IPS-NIHi11 (cell line): ENCODE data around the gene VRTN.
"Not testable (repeated sequence)": the region's sequence is repeated elsewhere in the genome, so short reads cannot be mapped to it uniquely, and the experiment has no call there.

ENCODE experiments used
- DNase-seq: peaks from one replicate; pipeline ENCODE4 v3.0.0; 2012; ENCODE audit warnings: mixed read lengths, low spot score

VRTN gene, protein sequence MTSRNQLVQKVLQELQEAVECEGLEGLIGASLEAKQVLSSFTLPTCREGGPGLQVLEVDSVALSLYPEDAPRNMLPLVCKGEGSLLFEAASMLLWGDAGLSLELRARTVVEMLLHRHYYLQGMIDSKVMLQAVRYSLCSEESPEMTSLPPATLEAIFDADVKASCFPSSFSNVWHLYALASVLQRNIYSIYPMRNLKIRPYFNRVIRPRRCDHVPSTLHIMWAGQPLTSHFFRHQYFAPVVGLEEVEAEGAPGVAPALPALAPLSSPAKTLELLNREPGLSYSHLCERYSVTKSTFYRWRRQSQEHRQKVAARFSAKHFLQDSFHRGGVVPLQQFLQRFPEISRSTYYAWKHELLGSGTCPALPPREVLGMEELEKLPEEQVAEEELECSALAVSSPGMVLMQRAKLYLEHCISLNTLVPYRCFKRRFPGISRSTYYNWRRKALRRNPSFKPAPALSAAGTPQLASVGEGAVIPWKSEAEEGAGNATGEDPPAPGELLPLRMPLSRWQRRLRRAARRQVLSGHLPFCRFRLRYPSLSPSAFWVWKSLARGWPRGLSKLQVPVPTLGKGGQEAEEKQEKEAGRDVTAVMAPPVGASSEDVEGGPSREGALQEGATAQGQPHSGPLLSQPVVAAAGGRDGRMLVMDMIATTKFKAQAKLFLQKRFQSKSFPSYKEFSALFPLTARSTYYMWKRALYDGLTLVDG

DNA sequence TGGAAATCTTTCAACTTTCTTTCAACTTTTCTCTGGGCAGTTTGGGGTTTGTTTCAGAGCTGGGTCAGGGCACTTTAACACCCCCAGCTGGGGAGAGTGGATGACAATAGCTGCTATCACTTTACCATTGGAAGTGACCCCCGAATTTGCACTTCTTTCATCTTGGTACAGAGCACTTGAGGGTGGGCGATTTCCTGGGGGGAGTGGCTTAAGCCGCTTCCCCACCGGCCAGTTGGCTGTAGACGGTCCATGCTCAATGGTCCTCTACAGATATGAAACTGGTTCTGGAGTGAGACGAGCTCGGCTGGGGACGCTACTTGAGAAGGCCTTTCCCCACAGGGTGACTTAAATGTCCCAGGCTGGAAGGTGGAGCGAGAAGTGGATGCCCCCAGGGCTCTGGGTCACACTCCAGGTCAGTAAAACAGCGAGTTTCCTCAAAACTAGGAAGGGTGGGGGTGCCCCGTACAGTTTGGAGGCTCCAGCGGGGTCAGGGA lies at the start of gene VRTN:
VRTN (plus strand) TSS at position 231 of the 494 bp plus-strand sequence. CDS start 8,313 bp downstream, outside the sequence.
- DNase-seq, result peak; percentile 59

DNA sequence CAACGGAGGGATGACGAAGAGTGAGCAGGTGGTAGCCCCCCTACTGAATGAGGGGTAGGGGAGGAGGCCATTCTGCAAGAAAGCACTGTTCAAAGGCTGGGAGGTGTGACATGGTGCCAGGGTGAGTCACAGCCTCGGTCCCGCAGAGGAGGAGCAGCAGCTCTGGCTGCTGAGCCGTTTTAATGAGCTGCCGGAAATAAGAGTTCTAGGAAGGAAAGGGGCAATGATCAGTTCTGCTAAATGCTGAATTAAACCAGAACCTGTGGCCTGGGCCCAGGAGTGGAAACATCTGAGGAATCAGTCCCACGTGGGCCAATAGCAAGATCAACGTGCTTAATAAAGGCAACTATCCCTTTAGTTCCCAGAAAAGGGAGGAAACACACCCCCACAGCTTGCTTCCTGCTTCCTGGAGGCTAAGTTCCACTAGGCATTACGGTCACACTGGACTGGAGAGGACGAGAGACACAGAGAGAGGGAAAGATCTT lies 49.2 kb upstream of the VRTN start:
- no peak for DNase-seq

DNA sequence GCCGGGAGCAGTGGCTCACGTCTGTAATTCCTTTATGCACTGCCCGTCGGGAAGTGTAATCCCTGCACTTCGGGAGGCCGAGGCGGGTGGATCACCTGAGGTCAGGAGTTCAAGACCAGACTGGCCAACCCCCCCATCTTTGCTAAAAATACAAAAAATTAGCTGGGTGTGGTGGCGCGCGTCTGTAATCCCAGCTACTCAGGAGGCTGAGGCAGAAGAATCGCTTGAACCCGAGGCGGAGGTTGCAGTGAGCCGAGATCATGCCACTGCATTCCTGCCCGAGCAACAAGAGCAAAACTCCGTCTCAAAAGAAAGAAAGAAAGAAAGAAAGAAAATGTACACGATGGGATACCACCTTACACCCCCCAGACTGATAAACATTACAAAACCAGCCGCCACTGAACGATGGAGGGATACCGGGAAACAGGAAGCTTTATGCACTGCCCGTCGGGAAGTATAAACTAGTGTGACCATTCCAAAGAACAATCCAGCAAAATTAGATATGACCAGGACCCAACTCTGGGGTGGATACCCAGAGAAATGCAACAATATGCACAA lies 46.6 kb upstream of the VRTN start:
- DNase-seq, result no peak

DNA sequence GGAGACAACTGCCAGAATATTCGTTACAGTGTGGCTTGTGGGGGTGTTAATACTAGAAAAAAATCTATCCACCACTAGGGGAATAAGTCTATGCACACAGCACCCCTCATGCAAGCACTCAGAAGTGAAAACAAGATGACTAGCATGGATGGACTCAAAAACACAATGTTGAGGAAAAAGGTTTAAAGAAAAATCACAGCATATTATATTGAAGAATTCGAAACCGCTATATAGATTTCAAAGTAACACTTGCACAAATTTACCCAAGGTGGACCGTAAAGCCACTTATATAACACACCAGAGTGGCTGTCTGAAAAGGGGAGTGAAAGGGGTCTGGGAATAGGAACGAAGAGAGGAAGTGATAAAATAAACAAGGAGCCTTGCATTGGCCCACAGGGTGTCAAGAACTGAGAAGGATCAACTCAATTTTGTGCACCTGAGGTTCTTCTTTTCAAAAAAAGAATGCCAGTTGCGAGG lies 46.1 kb upstream of the VRTN start:
- peak; percentile 40 for DNase-seq

DNA sequence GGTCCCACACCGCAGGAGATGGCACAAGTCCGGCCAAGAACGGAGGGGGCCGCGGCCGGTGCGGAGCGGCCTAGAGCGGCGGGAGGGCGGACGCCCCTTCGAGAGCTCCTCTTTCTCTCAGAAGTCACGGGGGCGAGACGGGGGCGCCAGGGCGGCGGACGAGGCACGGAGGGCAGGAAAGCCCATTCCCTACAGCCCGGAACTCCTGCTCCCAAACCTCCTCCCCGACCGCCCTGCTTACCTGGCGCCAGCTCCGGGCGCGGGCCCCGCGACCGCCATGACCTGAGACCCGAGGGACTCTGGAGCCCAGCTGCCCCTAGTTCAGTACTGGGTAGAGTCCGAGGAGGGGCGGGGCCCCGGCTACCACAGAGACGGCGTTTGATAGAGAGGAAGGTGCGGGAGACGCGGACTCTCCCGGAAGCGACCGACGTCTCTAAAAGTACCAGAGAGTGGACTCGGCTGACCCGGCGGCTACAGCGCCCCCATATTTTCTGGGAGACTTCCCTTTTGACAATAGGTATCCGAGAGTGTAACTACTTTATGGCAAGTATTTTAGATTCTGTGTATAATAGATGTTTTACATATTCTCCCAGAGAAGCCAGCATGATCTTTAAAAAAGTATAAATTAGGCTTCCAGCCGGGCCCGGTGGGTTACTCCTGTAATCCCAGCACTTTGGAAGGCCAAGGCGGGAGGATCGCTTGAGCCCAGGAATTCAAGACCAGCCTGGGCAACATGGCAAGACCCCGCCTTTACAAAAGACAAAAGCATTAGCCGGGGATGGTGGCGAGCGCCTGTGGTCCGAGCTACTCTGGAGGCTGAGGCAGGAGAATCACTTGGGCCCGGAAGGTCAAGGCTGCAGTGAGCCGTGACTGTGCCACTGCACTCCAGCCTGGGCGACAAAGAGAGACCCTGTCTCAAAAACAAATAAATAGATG lies 45.4 kb upstream of the VRTN start, which contains the start of gene ABCD4:
ABCD4 (minus strand) TSS at position 301 of the 936 bp plus-strand sequence; CDS start at position 279, 22 bp downstream.
- DNase-seq, result peak; percentile 94

DNA sequence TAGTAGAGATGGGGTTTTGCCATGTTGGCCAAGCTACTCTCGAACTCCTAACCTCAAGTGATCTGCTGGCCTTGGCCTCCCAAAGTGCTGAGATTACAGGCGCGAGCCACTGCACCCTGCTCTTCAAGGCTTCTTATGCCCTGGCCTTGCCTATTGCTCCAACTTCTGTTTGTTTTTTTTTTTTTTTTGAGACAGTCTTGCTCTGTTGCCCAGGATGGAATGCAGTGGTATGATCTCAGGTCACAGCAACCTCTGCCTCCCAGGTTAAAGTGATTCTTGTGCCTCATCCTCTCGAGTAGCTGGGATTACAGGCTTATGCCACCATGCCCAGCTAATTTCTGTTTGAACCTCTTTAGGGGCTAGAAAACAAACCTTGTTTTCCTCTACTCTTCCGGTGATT lies 39.6 kb upstream of the VRTN start:
- no peak for DNase-seq

DNA sequence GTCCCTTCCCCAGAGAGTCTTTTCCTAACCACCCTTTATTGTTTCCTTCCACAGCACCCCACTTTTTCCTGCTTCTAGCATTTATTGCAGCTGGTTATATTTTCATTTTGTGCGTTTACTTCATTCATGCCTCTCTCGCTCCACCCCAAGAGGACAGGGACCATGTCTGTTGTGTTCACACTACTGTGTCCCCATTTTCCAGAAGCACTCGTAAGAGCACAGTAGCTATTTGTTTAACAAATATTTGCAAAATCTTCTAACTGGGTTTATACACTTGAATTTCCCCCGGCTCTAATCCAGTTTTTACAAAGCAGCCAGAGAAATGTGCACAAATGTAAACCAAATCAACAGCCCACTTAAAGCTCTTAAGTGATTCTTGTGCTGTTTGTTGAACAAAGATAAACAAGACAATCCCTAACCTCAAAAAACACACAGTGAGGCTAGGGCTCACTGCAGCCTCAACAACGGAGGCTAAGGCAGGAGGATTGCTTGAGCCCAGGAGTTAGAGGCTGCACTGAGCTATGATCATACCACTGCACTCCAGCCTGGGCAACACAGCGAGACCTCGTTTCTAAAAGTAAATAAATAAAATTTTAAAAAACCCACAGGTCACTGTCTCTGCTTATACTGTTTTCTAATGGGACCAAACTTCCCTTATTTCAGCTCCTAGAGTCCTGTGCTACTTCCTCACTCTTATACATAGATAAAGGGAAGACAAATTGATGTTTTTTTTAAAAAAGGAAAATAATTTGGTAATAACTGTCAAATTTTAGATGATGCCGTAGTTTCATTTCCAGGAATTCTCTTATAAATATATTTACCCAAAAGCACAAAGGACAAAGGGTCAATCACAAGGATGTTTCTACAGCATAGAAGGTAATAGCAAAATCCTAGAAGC lies 38.9 kb upstream of the VRTN start:
- no peak for DNase-seq

DNA sequence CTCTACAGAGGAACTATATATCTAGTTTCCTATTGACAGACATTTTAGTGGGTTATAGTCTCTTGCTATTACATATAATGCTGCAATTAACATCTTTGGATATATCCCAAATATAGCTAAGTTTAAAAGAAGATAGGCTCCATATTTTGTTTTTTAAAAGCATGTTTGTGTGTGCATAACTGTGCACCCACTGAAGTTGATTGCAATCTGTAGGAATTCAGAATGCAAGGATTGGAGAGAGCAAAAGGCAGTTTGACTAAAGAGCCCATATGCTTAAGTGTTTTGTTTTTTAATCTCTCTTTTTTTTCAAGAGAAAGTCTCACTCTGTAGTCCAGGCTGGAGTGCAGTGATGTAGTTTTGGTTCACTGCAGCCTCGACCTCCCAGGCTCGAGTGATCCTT lies 36.1 kb upstream of the VRTN start:
- no peak for DNase-seq

DNA sequence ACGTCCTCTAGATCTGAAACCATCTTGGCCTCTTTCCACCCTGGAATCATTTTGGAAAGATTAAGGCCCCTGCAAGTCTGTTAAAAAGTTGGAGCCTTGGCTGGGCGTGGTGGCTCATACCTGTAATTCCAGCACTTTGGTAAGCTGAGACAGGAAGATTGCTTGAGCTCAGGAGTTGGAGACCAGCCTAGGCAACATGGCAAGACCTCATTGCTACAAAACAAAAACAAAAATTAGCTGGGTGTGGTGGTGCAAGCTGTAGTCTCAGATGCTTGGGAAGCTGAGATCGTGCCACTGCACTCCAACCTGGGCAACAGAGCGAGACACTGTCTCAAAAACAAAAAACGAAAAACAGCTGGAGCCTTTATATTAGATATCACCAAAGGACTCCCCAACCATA lies 34.7 kb upstream of the VRTN start:
- DNase-seq, result no peak

DNA sequence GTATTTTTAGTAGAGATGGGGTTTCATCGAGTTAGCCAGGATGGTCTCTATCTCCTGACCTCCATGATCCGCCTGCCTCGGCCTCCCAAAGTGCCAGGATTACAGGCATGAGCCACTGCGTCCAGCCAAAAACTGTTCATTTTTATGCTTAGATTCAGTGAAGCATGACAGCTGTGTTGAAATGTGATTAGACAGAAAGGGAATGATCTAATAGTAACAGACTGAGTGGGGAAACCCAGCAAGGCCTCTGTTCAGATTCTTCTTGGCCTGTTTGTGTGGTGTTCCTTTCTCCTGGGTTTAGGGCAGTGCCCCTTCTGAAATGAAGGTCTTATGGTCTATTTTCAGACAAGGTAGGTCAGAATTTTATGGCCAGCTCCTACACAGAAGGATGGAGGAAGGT lies 33.7 kb upstream of the VRTN start:
- no peak for DNase-seq

DNA sequence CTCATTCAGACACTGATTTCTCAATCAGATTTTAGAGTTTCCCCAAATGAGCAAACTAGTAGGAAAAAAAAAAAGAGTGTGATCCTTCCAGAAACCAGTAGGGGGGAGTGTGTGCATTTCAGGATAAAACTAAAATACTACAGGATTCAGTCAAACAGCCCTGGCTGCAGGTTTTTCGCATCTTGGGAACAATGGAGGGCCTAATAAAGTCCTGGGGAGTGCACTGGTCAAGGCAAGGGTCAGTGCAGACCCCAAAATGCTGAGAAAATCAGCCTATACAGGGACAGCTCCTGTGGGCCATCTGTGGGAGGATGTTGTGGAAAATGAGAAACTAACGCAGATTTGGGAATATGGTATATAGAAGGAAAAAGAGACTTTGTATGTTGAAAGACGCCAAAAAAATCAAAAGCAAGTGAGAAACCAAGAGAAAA lies 23.3 kb upstream of the VRTN start:
- DNase-seq, result peak; percentile 68

DNA sequence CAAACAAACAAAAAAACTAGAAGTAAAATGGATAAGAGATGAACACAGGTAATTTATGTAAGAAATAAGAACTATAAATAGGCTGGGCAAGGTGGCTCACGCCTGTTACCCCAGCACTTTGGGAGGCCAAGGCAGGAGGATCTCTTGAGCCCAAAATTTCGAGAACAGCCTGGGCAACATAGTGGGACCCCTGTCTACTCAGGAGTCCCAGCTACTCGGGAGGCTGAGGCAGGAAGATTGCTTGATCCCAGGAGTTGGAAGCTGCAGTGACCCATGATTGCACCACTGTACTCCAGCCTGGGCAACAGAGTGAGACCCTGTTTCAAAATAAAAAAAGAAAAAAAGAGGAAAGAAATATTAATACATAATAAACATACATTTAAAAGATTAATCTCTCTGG lies 22.8 kb upstream of the VRTN start:
- no peak for DNase-seq

DNA sequence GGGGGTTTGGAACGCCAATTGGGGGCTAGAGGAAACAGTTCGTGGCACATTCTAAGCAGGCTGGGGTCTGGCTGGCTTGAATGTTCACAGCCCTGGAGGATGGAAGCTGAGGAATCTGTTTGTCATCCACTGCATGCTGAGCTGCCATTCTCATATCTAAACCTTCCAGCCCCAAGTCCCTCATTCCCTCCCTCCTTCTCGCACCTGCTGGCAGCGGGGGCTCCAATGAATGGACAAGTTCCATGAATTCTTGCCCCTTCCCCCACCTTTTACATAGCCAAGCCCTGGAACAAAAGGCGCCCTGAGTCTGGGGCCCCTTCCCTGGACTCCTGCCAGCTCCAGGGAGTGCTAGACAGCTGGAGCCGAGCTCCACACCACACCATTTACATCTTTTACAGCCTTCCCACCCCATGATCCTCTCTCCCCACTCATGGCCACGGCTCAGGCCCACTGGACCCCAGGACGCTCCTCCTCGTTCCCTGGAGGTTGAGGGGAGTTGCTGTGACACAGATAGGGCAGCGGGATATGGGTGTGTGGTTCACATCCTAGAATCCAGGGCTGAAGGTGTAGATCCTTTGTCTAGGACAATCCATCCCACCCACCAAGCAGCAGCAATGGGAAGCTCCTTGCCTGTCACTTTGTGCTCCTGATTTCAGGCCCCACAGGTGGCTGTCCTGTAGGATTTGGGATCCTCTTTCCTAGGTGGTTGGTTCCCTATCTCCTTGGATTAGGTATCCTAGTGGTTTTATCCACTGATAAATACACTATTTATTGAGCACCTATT lies 21.7 kb upstream of the VRTN start:
- peak; percentile 84 for DNase-seq

DNA sequence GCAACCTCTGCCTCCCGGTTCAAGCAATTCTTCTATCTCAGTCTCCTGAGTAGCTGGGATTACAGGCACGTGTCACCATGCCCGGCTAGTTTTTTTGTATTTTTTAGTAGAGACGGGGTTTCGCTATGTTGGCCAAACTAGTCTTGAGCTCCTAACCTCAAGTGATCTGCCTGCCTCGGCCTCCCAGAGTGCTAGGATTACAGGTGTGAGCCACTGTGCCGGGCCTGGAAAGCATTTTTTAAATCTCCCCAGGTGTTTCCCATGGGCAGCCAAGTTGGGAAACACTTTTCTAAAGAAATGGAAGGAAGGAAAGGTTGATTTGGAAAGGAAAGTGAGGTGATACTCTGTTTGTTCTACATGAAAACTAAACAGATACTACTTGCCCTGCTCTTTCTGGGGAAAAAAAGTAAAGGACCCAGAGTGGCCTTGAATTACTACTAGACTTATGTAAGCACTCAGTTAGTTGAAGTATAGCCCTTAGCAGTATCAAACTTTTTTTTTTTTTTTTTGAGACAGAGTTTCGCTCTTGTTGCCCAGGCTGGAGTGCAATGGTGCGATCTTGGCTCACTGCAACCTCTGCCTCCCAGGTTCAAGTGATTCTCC lies 18.2 kb upstream of the VRTN start:
- not testable (repeated sequence) for DNase-seq

DNA sequence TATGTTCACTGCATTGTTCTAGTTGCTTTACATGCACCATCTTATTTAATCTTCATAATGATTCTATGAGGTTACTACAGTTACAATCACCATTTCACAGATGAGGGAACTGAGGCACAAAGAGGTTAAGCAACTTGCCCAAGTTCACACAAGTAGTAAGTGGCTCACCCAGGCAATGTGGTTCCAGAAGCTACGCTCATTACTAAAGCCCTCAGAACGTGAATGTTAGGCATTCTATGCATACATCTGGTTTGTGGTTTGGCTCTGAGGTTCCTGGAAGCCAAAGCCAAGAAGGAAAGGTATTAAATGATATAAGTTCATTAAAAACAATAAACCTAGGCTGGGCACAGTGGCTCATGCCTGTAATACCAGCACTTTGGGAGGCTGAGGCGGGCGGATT lies 14.4 kb upstream of the VRTN start:
- no peak for DNase-seq

DNA sequence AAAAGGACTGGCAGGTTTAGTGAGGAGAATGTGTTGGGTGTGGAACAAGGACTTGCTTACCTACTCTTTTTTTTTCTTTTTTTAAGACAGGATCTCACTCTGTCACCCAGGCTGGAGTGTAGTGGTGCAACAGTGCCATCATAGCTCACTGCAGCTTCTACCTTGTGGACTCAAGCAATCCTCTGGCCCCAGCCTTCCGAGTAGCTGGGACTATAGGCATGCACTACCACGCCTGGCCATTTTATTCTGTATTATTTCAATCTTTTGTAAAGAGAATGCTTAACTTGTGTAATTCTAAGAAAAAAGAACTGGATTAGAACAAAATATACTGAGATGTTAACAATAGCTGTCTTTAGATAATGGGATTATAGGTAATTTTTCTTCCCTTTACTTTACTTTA lies 1.9 kb upstream of the VRTN start:
- DNase-seq, result no peak

DNA sequence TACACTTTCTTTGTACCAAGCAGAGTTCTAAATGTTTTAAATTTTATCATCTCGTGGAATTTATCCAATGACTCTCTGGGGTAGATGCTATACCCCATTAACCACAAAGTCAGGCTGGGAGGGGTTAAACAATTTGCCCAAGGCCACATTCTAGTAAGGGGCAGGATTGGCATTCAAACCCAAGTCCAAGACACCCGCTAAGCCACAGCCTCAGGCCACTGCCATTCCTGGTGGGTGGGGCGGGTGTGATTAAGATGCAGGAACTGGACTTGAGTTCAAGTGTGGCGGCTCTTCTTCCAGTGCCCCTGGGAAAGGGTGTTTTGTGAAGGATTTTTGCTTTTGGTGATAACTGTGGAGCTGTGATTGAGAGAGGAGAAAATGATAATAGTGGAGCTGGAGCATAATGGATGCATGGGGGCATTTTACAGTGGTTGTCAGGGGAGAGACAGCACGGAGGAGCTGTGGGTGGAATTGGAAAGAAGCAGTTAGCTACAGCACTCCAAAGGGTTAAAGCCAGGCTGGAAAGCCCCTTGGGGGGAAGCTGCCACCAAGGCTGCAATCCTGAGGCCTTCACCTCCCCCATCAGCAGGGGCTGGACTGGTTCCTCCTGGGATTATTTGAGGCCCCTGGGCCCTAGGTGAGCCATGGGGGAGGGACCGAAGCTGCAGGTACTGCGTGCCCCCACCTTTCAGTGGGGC lies 1.0 kb upstream of the VRTN start:
- DNase-seq, result peak; percentile 56

DNA sequence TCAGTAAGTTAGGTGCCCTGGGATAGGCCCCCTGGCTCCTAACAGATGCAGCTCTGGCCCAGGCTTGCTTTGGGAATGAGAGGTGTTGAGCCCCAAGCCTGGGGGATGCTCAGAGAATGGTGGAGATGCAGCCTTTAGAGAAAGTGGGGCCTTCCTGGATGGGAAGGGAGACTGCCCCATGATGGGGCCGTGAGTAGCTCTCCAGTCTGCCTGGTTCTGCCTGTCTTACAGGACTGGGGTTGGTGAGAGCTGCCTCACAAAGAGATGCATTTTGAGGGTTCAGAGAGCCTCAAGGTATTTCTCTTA lies 523 bp upstream of the VRTN start:
- DNase-seq, result no peak
